Measurements from ENCODE around the gene PAQR5.

DNA sequence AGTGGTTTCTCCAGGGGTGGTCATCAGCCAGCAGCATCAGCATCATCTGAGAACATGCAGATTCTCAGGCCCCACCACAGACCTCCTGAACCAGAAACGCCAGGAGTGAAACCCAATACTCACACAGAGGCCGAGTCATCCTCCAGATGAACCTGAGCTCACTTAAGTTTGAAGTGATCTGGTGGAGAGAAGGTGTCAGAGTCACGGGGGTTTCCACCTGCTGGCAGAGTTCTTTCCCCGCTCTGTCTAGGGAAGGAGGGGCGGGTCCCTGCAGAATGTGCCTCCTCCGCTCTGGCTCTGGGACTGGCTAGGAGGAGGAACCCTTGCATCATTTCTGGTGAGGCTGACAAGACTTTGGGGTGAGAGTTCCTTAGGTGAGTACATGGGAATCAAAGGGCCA lies 102.1 kb downstream of the PAQR5 start:
- TF ChIP-seq, protein P1, sequence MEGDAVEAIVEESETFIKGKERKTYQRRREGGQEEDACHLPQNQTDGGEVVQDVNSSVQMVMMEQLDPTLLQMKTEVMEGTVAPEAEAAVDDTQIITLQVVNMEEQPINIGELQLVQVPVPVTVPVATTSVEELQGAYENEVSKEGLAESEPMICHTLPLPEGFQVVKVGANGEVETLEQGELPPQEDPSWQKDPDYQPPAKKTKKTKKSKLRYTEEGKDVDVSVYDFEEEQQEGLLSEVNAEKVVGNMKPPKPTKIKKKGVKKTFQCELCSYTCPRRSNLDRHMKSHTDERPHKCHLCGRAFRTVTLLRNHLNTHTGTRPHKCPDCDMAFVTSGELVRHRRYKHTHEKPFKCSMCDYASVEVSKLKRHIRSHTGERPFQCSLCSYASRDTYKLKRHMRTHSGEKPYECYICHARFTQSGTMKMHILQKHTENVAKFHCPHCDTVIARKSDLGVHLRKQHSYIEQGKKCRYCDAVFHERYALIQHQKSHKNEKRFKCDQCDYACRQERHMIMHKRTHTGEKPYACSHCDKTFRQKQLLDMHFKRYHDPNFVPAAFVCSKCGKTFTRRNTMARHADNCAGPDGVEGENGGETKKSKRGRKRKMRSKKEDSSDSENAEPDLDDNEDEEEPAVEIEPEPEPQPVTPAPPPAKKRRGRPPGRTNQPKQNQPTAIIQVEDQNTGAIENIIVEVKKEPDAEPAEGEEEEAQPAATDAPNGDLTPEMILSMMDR (IDR thresholded peaks at IDR 0.05; ENCODE audit: borderline replicate concordance, extremely low read depth, low read length, poor library complexity, severe bottlenecking), result no peak
- no peak for TF ChIP-seq EZH2 (IDR thresholded peaks at IDR 0.05; ENCODE audit: borderline replicate concordance, low read depth, low read length, severe bottlenecking)

Data from DND-41 (cell line).